GM13976 (cell line): ENCODE data around the gene LIPF.
"Not testable (repeated sequence)": the region's sequence is repeated elsewhere in the genome, so short reads cannot be mapped to it uniquely, and the experiment has no call there.

Experiments used
- DNase-seq: peaks from one replicate; pipeline ENCODE4 v3.0.0; 2012; ENCODE audit warnings: low spot score
- in situ Hi-C: fragments of 300-500 bp; cut with MboI; formaldehyde crosslinking; loops from one replicate; pipeline ENCODE4 v1.12.0; 2022; ENCODE audit warnings: low sequenced_read_pairs, mixed read lengths, inconsistent platforms; ENCODE audit not compliant: unreplicated experiment
- TF ChIP-seq, protein P1 (sequence below): IDR thresholded peaks from 2 replicates; pipeline ENCODE4 v1.5.1; 2012; ENCODE audit warnings: borderline replicate concordance, mild to moderate bottlenecking; ENCODE audit not compliant: insufficient read depth; ENCODE audit errors: extremely low read depth, missing control alignments, control extremely low read depth

The LIPF gene

GRCh38 chr10:88652616-88653015 is 11.6 kb upstream of the LIPF start:
- in situ Hi-C loops: no loop called here
- DNase-seq: no peak
- TF ChIP-seq, protein P1, sequence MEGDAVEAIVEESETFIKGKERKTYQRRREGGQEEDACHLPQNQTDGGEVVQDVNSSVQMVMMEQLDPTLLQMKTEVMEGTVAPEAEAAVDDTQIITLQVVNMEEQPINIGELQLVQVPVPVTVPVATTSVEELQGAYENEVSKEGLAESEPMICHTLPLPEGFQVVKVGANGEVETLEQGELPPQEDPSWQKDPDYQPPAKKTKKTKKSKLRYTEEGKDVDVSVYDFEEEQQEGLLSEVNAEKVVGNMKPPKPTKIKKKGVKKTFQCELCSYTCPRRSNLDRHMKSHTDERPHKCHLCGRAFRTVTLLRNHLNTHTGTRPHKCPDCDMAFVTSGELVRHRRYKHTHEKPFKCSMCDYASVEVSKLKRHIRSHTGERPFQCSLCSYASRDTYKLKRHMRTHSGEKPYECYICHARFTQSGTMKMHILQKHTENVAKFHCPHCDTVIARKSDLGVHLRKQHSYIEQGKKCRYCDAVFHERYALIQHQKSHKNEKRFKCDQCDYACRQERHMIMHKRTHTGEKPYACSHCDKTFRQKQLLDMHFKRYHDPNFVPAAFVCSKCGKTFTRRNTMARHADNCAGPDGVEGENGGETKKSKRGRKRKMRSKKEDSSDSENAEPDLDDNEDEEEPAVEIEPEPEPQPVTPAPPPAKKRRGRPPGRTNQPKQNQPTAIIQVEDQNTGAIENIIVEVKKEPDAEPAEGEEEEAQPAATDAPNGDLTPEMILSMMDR: no peak

DNA sequence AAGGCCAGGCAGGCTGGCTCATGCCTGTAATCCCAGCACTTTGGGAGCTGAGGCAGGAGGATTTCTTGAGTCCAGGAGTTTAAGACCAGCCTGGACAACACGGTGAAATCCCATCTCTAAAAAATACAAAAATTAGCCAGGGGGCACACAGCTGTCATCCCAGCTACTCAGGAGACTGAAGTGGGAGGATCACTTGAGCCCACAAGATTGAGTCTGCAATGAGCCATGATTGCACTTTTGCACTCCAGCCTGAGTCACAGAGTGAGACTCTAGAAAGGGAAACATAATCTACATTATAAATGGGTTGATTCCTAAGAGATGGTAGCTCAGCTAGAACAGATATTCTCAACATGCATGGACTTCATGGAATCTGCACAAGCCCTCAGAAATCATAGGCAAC is 6.3 kb upstream of the LIPF start:
- in situ Hi-C loops: no loop called here
- no peak for DNase-seq
- TF ChIP-seq, protein P1: no peak

- DNase-seq: no peak
- in situ Hi-C loops: no loop called here
Measured at GRCh38 chr10:88659725-88660597, 4.3 kb upstream of the LIPF start.

GRCh38 chr10:88660598-88660884 is 3.7 kb upstream of the LIPF start:
- in situ Hi-C loops: no loop called here
- no peak for DNase-seq
- TF ChIP-seq, protein P1: no peak

More at GRCh38 chr10:88659725-88660597, 4.3 kb upstream of the LIPF start:
- TF ChIP-seq, protein P1: no peak

GRCh38 chr10:88661018-88661417 is 3.2 kb upstream of the LIPF start:
- no peak for DNase-seq
- in situ Hi-C loops: no loop called here
- TF ChIP-seq, protein P1: no peak

- TF ChIP-seq, protein P1: no peak
- DNase-seq: no peak
- in situ Hi-C loops: no loop called here
Measured at GRCh38 chr10:88661577-88661976, 2.7 kb upstream of the LIPF start.

- DNase-seq, in situ Hi-C loops: not testable (repeated sequence)
Measured at GRCh38 chr10:88663153-88663552, 1.1 kb upstream of the LIPF start.
